HG02973 (cell line): ENCODE measurements around the gene MYOF.

Source experiments
- ATAC-seq: cut with Tn5 transposase; IDR thresholded peaks from one replicate; pipeline ENCODE4 v1.9.1; 2021; ENCODE audit warnings: moderate library complexity; ENCODE audit not compliant: unreplicated experiment

Gene MYOF

GRCh38 chr10:93261961-93262610, 220.0 kb downstream of the MYOF start:
- ATAC-seq: no peak

- ATAC-seq: no peak
These were observed 221.0 kb downstream of the MYOF start for GRCh38 chr10:93261089-93261488.

DNA sequence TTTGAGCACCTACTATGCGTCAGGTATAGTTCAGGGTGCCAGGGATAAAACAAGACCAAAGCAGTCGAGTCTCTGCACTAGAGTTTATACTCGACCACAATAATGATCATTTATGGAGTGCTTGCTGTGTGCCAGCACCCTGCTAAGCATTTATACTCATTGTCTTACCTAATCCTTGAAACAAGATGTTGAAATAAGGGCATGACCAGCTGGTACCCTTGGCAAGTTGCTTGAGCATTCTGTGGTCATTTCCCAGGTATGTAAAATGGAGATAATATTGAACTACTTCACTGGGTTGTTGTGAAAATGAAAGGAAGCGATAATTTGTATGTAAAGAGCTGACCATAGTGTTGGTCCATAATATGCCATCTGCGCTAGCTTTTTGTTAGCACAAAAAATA, 223.0 kb downstream of the MYOF start:
- no peak for ATAC-seq
